Smooth muscle cell (in vitro differentiated cells): Measurements from ENCODE around the gene HAUS3. TPM values are rescaled to one million over a fixed set of nuclear protein-coding genes. Genes with fewer than 3 reads are reported as not detected.

Experiments
- DNase-seq: peaks from one replicate; lab custom pipeline; 2025; ENCODE audit not compliant: unreplicated experiment; lab: John Stamatoyannopoulos, UW
- H2AFZ ChIP-seq: fragments of 200-600 bp; sonication (generic); 2 replicates; pipeline ENCODE4 v1.6.0; 2016; ENCODE audit warnings: antibody characterized with exemption, low read depth, mild to moderate bottlenecking
- H3F3A ChIP-seq: fragments of 200-600 bp; sonication (generic); 2 replicates; pipeline ENCODE4 v1.6.0; 2017; ENCODE audit warnings: antibody characterized with exemption, low read depth
- H3K27ac ChIP-seq: fragments of 200-600 bp; sonication (generic); 2 replicates; pipeline ENCODE4 v1.5.1; 2016; ENCODE audit warnings: low read depth, mild to moderate bottlenecking
- H3K27me3 ChIP-seq: fragments of 200-600 bp; sonication (generic); 2 replicates; pipeline ENCODE4 v1.6.1; 2016; ENCODE audit warnings: low read depth, mild to moderate bottlenecking
- H3K36me3 ChIP-seq: fragments of 200-600 bp; sonication (generic); 2 replicates; pipeline ENCODE4 v1.5.1; 2016; ENCODE audit warnings: low read depth
- H3K4me1 ChIP-seq: fragments of 200-600 bp; sonication (generic); 2 replicates; pipeline ENCODE4 v1.5.1; 2016; ENCODE audit warnings: low read depth
- H3K4me2 ChIP-seq: fragments of 200-600 bp; sonication (generic); 2 replicates; pipeline ENCODE4 v1.6.0; 2016; ENCODE audit warnings: mild to moderate bottlenecking
- H3K4me3 ChIP-seq: fragments of 200-600 bp; sonication (generic); 2 replicates; pipeline ENCODE4 v1.5.1; 2016; ENCODE audit warnings: mild to moderate bottlenecking
- H3K79me2 ChIP-seq: fragments of 200-600 bp; sonication (generic); 2 replicates; pipeline ENCODE4 v1.6.0; 2016; ENCODE audit warnings: low read depth, mild to moderate bottlenecking
- H3K9ac ChIP-seq: fragments of 200-600 bp; sonication (generic); 2 replicates; pipeline ENCODE4 v1.6.0; 2016; ENCODE audit warnings: low read depth
- H3K9me3 ChIP-seq: fragments of 200-600 bp; sonication (generic); replicated peaks from 2 replicates; pipeline ENCODE4 v1.5.1; 2016; ENCODE audit warnings: low read depth
- H4K20me1 ChIP-seq: fragments of 200-600 bp; sonication (generic); 2 replicates; pipeline ENCODE4 v1.6.0; 2016; ENCODE audit warnings: low read depth
- WGBS: methylation state at CpG from one replicate; pipeline ENCODE4 v1.1.7; 2016; ENCODE audit warnings: low lambda C conversion rate; 5-methylcytosine and 5-hydroxymethylcytosine counted together
- polyA plus RNA-seq: library from polyadenylated mRNA; unstranded; fragments of >200 nt; fragmentation: Nextera tagmentation; extraction: Ambion mirVana; gene quantifications from 2 replicates; pipeline ENCODE4 v1.2.1, GENCODE V29; 2016
- total RNA-seq: library from RNA; depleted of rRNA; stranded (reverse); fragments of >200 nt; gene quantifications from 2 replicates; pipeline ENCODE4 v1.2.3, GENCODE V29; 2014
- TF ChIP-seq, protein P1 (sequence below): fragments of 200-600 bp; sonication (generic); IDR thresholded peaks from 2 replicates; pipeline ENCODE4 v1.5.1; 2017; ENCODE audit warnings: borderline replicate concordance, mild to moderate bottlenecking, antibody characterized with exemption; ENCODE audit not compliant: insufficient read depth, poor library complexity, severe bottlenecking

HAUS3 gene
- total and polyA plus RNA-seq, 2 experiments from 2014 or later: 13.4 to 16.2 TPM

DNA sequence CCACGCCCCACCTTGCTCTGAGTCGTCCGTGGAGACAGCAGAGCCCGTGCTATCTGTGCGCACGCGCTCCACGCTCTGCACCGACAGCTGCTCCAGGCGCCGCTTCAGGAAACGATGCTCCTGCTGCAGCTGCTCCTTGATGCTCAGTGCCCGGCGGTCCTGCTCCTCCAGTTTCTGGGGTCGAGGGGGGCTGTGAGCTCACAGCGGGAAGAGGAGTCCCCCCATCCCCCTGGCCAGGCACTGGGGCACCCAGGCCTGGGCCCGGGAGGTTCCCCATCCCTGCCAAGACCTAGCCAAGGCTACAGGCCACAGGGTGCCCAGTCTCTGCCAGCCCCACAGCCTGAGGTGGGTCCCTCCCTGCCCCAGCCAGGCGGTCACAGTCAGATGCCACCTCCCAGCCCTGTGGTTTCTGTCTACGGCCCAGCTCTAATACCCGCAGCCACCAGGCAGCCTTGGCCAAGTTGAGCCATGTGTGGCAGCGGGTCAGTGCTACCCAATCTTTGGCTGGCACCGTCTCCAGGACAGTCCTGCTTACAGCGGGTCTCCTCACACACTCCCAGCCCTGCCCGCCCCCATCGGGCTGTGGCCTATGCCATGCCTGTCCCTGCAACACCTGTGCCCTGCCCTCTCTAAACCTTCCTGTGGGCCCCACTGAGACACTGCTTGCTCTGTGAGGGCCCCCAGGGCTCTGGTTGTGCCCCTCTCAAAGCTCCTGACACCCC lies 9.3 kb upstream of the HAUS3 start:
- no peaks in the 10 kb centered on the region for H3K36me3 ChIP-seq
- 97% methylated on average over 25 of the region's 25 CpGs for WGBS
- TF ChIP-seq, protein P1, sequence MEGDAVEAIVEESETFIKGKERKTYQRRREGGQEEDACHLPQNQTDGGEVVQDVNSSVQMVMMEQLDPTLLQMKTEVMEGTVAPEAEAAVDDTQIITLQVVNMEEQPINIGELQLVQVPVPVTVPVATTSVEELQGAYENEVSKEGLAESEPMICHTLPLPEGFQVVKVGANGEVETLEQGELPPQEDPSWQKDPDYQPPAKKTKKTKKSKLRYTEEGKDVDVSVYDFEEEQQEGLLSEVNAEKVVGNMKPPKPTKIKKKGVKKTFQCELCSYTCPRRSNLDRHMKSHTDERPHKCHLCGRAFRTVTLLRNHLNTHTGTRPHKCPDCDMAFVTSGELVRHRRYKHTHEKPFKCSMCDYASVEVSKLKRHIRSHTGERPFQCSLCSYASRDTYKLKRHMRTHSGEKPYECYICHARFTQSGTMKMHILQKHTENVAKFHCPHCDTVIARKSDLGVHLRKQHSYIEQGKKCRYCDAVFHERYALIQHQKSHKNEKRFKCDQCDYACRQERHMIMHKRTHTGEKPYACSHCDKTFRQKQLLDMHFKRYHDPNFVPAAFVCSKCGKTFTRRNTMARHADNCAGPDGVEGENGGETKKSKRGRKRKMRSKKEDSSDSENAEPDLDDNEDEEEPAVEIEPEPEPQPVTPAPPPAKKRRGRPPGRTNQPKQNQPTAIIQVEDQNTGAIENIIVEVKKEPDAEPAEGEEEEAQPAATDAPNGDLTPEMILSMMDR: no peak
- H3K4me2 ChIP-seq: no peak overlapping the region
- no peak overlapping the region for H3K9ac ChIP-seq
- no peaks in the 10 kb centered on the region for H3F3A ChIP-seq
- no peak for DNase-seq
- H2AFZ ChIP-seq: no peak overlapping the region
- H3K4me3 ChIP-seq: no peak overlapping the region
- H3K79me2 ChIP-seq: peaks cover 9% of the 10 kb centered on the region
- H3K9me3 ChIP-seq: no peaks in the 10 kb centered on the region
- H4K20me1 ChIP-seq: peaks cover 85% of the 10 kb centered on the region
- no peak overlapping the region for H3K27ac ChIP-seq
- H3K4me1 ChIP-seq: no peaks in the 10 kb centered on the region
- no peaks in the 10 kb centered on the region for H3K27me3 ChIP-seq

DNA sequence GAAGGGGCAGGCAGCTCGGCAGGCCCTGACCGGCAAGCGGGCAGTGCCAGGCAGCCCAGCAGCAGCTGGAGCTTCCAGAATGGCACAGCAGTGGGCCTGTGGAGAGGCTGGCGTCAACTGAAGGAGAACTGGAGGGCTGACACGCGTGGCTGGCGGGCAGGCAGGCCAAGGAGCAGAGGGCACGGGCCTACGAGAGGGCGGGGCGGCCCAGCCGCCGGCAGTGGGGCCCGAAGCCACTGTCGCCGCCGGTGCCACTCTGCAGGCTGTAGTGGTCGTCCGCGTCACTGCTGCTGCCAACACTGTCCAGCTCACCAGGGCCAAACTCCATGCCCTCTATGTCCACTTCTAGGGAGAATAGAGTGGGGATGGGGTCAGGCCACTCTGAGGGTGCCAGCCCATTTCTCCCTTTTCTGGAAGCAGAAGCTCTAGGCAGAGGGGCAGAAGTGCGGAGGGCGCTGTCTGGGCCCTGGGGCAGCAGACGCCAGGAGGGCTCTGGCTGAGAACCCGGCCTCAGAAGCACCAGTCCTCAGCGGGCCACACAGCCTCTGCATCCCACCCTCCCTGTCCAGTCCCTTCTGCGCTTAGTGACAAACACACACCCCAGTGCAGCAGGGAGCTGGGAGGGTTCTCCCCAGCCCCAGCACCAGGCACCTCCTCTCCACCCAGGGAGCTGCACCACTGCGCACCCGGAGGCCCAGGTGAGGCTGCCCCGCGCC lies 8.6 kb upstream of the HAUS3 start:
- Histone ChIP-seq H3K4me3 (no peak overlapping the region), H3K36me3 (no peaks in the 10 kb centered on the region), H3K4me1 (no peaks in the 10 kb centered on the region), H3K79me2 (peaks cover 9% of the 10 kb centered on the region), H3K9me3 (no peaks in the 10 kb centered on the region), H3K27me3 (no peaks in the 10 kb centered on the region), H3K27ac (no peak overlapping the region), H3F3A (no peaks in the 10 kb centered on the region), H2AFZ (no peak overlapping the region), H3K9ac (no peak overlapping the region), H4K20me1 (peaks cover 78% of the 10 kb centered on the region), H3K4me2 (no peak overlapping the region)
- WGBS: 95% methylated on average over 30 of the region's 30 CpGs
- DNase-seq: no peak
- TF ChIP-seq, protein P1: no peak

DNA sequence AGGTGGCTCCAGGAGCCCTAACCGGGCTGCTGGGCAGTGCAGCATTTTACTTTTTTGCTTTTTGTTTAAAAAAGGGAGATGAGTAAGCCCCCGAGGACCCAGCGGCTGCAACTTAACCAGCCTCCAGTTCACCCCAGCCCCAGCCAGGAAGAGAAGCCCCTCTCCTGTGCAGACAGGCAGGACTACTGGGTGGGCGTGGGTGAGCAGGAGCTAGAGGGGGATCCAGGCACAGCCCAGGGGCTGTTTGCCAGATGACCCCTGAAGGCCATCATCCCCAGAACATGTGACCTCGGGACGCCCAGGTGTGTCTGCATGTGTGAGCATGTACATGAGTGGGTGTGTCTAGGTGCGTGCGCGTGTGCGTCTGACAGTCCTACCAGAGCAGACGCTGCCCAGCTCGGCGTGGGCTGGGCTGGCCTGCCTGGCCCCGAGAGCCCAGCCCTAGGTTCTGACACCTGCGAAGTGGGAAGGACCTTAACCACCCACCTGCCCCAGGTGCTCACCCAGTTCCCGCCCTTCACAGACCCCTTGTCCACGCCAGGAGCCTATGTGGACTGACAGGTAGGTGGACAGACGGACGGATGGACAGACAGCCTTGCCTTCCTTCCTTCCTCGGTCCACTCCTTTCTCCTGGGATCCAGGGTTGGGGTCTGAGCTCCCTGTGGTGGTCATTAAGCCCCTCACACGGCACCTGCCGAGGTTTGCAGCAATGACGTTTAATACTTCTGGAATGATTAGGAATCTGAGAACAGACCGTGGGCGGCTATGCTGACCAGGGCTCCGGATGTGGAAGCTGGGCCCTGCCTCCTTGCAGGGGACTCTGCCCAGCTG lies 7.8 kb upstream of the HAUS3 start:
- Histone ChIP-seq H3K4me2 (no peak overlapping the region), H3K79me2 (peaks cover 6% of the 10 kb centered on the region), H2AFZ (no peak overlapping the region), H3K36me3 (no peaks in the 10 kb centered on the region), H3K27ac (no peak overlapping the region), H3F3A (peaks cover 2% of the 10 kb centered on the region), H3K27me3 (no peaks in the 10 kb centered on the region), H4K20me1 (peaks cover 70% of the 10 kb centered on the region), H3K9me3 (no peaks in the 10 kb centered on the region), H3K4me3 (no peak overlapping the region), H3K4me1 (no peaks in the 10 kb centered on the region), H3K9ac (no peak overlapping the region)
- TF ChIP-seq, protein P1: no peak
- WGBS: 98% methylated on average over 26 of the region's 26 CpGs
- DNase-seq: no peak
